Upper lobe of left lung (tissue), 6 donors: Measurements from ENCODE around the gene BCL2L14. TPM values are rescaled to one million over a fixed set of nuclear protein-coding genes. Genes with fewer than 3 reads are reported as not detected.

ENCODE experiments used
- ATAC-seq, 2 donors: fragments of 200-7000 bp; cut with Tn5 transposase; one replicate each; pipeline ENCODE4 v1.9.1; 2022; ENCODE audit warnings: mild to moderate bottlenecking in 2 of 2, moderate library complexity in 2 of 2; ENCODE audit not compliant: low FRiP score in 2 of 2
- DNase-seq, 2 donors: peaks; one replicate each; pipeline ENCODE4 v3.0.0-alpha.2; 2019 to 2020
- H3K27ac ChIP-seq, 4 donors: fragments of 200-600 bp; sonication (generic); one replicate each; pipeline ENCODE4 v1.5.1; 2016 to 2019
- H3K27me3 ChIP-seq, 4 donors: fragments of 200-600 bp; sonication (generic); one replicate each; pipeline ENCODE4 v1.5.1; 2017 to 2019
- H3K36me3 ChIP-seq, 4 donors: fragments of 200-600 bp; sonication (generic); one replicate each; pipeline ENCODE4 v1.5.1; 2016 to 2019
- H3K4me1 ChIP-seq, 4 donors: fragments of 200-600 bp; sonication (generic); one replicate each; pipeline ENCODE4 v1.5.1; 2018 to 2019
- H3K4me3 ChIP-seq, 4 donors: fragments of 200-600 bp; sonication (generic); one replicate each; pipeline ENCODE4 v1.5.1; 2017 to 2019; ENCODE audit warnings: mild to moderate bottlenecking in 2 of 4, moderate library complexity in 1 of 4
- H3K9me3 ChIP-seq, 4 donors: fragments of 200-600 bp; sonication (generic); one replicate each; pipeline ENCODE4 v1.5.1; 2018 to 2019
- EP300 ChIP-seq, 4 donors: sonication (generic); formaldehyde crosslinking; IDR thresholded peaks; one replicate each; pipeline ENCODE4 v1.5.1; 2017; ENCODE audit warnings: antibody characterized with exemption in 4 of 4, control low read depth in 2 of 4
- POLR2A ChIP-seq, 4 donors: fragments of 450-650 bp; IDR thresholded peaks; one replicate each; pipeline ENCODE4 v1.5.1; 2016 to 2017; ENCODE audit warnings: antibody characterized with exemption in 4 of 4, mild to moderate bottlenecking in 2 of 4
- POLR2AphosphoS5 ChIP-seq, 2 donors: sonication (generic); formaldehyde crosslinking; IDR thresholded peaks; one replicate each; pipeline ENCODE4 v1.5.1; 2017; ENCODE audit warnings: antibody characterized with exemption in 2 of 2
- WGBS, 2 donors: methylation state at CpG; one replicate each; pipeline ENCODE4 v1.1.5; 2017 to 2018; 5-methylcytosine and 5-hydroxymethylcytosine counted together
- total RNA-seq, 6 donors: library from RNA; depleted of rRNA in 4 of 6; stranded (reverse); fragments of >200 nt in 4 of 6; gene quantifications; one replicate each; pipeline versions ENCODE4 v1.1.0 to v1.2.1, GENCODE V29; 2016 to 2021
- TF ChIP-seq, protein P1 (sequence below), 6 experiments: fragments of 450-650 bp in 4 of 6; fragments of 200-600 bp in 2 of 6; sonication (generic) in 2 of 6; IDR thresholded peaks; one replicate each; pipeline ENCODE4 v1.5.1; 2016 to 2019; ENCODE audit warnings: antibody characterized with exemption in 6 of 6
- donor health status: DM: no; HTN: no; CAD: no; lungs with moderate emphysema.
- donor health status: DM: no; HTN: yes; CAD: no; lungs with severe emphysema.

Gene BCL2L14
- total RNA-seq, 6 donors from 2014 or later = 0.57 to 4.6 (median 1.8) TPM; not detected in 1

DNA sequence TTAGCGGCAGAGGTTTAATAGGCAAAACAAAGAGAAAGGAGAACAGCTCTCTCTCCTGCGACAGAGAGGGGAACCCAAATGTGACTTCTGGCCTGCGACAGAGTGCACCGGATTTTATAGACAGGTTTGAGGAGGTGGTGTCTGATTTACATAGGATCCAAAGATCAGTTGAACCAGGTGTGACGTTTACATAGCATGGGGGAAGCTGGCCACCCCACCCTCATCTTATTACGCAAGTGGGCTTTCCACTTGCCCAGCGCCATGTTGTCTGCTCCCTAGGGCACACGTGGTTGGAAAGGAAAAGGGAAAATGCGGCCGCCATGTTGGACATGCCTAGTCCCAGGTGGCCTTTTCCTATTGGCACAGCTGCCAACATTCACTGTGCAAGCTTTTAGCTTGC, 17.4 kb downstream of the BCL2L14 start:
- no peak for TF ChIP-seq POLR2AphosphoS5 (IDR thresholded peaks at IDR 0.05)
- TF ChIP-seq POLR2A (IDR thresholded peaks at IDR 0.05) = no peak
- no peak for TF ChIP-seq EP300 (IDR thresholded peaks at IDR 0.05)
- TF ChIP-seq, protein P1, sequence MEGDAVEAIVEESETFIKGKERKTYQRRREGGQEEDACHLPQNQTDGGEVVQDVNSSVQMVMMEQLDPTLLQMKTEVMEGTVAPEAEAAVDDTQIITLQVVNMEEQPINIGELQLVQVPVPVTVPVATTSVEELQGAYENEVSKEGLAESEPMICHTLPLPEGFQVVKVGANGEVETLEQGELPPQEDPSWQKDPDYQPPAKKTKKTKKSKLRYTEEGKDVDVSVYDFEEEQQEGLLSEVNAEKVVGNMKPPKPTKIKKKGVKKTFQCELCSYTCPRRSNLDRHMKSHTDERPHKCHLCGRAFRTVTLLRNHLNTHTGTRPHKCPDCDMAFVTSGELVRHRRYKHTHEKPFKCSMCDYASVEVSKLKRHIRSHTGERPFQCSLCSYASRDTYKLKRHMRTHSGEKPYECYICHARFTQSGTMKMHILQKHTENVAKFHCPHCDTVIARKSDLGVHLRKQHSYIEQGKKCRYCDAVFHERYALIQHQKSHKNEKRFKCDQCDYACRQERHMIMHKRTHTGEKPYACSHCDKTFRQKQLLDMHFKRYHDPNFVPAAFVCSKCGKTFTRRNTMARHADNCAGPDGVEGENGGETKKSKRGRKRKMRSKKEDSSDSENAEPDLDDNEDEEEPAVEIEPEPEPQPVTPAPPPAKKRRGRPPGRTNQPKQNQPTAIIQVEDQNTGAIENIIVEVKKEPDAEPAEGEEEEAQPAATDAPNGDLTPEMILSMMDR (IDR thresholded peaks at IDR 0.05) = no peak
- no peak for ATAC-seq

DNA sequence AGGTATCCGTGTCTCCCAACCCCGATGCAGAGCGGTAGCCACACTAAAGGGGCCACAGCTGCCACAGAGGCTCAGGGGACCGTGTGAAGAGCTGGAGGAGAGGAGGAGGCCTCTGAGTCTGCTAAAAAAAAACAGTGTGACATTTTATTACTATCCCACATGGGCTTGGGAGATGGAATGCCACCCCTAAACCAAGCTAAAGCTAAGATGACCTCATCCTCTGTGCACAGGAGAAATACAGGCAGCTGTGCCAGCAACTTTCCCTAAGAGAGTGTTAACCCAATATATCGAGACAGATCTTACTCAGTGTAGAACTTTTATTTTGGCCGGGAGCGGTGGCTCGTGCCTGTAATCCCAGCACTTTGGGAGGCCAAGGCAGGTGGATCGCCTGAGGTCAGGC, 18.0 kb downstream of the BCL2L14 start:
- Histone ChIP-seq H3K4me1 (peaks cover 0 to 18% (median 12%) of the 10 kb centered on the region in 4 donors), H3K9me3 (no peaks in the 10 kb centered on the region), H3K27ac (no peak overlapping the region), H3K27me3 (no peaks in the 10 kb centered on the region), H3K36me3 (no peaks in the 10 kb centered on the region), H3K4me3 (no peak overlapping the region)
- TF ChIP-seq EP300 (IDR thresholded peaks at IDR 0.05) = no peak
- TF ChIP-seq, protein P1 (IDR thresholded peaks at IDR 0.05) = no peak
- no peak for TF ChIP-seq POLR2A (IDR thresholded peaks at IDR 0.05)
- no peak for TF ChIP-seq POLR2AphosphoS5 (IDR thresholded peaks at IDR 0.05)
- ATAC-seq (no peak), DNase-seq (no peak)
- WGBS, 2 donors = 83 to 86% methylated on average over 9 of the region's 9 CpGs

More for the DNA sequence above, 17.4 kb downstream of the BCL2L14 start:
- Histone ChIP-seq H3K27ac (no peak overlapping the region), H3K27me3 (no peaks in the 10 kb centered on the region), H3K36me3 (no peaks in the 10 kb centered on the region), H3K4me1 (peaks cover 0 to 16% (median 10%) of the 10 kb centered on the region in 4 donors), H3K4me3 (no peak overlapping the region), H3K9me3 (no peaks in the 10 kb centered on the region)
- DNase-seq = no peak
- WGBS, 2 donors = 87 to 93% methylated on average over 10 of the region's 10 CpGs

DNA sequence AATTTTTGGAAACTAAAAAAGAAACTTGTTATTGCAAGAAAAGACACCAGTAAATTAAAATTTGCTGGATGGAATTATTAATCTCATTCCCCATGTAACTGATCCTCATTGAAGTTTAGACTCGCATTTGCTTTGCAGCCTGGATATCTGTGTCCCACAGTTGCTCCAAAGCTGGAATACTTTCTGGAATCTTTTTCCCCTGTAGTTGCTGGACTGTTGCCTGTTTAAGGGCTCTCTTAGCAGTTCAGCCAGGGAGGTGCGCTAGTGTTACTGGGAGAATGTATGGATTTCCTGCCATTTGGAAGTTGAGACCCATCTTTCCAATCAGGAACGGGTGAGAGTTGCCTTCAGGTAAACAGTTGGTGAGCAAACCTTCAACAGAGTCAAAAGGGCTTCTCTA, 20.3 kb downstream of the BCL2L14 start:
- no peaks in the 10 kb centered on the region for H3K27me3 ChIP-seq
- H3K9me3 ChIP-seq = no peaks in the 10 kb centered on the region
- ATAC-seq = no peak
- no peak for DNase-seq
- H3K36me3 ChIP-seq = no peaks in the 10 kb centered on the region
- H3K4me3 ChIP-seq = no peak overlapping the region
- TF ChIP-seq, protein P1 (IDR thresholded peaks at IDR 0.05) = no peak
- TF ChIP-seq POLR2A (IDR thresholded peaks at IDR 0.05) = no peak
- no peak for TF ChIP-seq EP300 (IDR thresholded peaks at IDR 0.05)
- no peak for TF ChIP-seq POLR2AphosphoS5 (IDR thresholded peaks at IDR 0.05)
- H3K27ac ChIP-seq = no peak overlapping the region
- 90 to 92% methylated on average over 3 of the region's 3 CpGs for WGBS, 2 donors
- H3K4me1 ChIP-seq = peaks cover 13 to 38% (median 20%) of the 10 kb centered on the region in 4 donors

DNA sequence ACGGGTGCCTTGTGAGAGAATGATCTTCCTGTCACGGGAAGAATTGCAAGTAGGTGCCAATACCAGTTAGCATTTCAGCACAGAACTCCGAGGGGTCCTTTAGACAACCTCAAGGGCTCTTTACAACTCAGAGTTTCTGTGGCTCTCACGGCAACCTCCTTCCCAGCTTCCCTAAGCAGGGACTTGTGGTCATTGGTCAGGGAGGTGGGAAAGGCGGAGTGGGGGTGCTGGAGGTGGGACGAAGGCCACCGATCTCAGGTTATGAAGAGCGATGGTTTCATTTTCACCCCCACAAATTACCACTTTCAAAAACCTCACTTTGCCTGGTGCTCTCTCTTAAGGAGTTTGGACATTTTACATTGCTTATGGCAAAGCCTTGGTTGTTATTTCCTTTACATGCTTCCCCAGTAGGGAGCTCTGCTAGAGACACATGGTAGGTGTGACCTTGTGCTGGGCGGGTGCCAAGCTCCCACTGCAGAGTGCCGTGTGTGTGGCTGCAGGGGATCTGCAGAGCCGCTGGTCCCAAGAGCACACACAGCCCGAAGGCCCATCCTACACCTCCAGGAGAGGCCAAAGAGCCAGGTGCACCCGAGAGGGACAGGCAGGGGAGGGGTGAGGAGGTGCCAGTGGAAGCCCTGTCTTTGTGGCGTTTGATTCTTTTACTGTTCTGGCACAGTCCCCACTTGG, 21.4 kb downstream of the BCL2L14 start:
- Histone ChIP-seq H3K27me3 (no peaks in the 10 kb centered on the region), H3K27ac (peak overlapping the region in 1 of 4 donors; percentile 80), H3K4me1 (peaks cover 13 to 38% (median 20%) of the 10 kb centered on the region in 4 donors), H3K36me3 (no peaks in the 10 kb centered on the region), H3K4me3 (no peak overlapping the region), H3K9me3 (no peaks in the 10 kb centered on the region)
- DNase-seq (no peak), ATAC-seq (peak; percentile 25 to 72)
- WGBS, 2 donors = 53 to 74% methylated on average over 13 to 14 of the region's 14 CpGs
- TF ChIP-seq, protein P1 (IDR thresholded peaks at IDR 0.05) = no peak
- TF ChIP-seq POLR2AphosphoS5 (IDR thresholded peaks at IDR 0.05) = no peak
- no peak for TF ChIP-seq POLR2A (IDR thresholded peaks at IDR 0.05)
- TF ChIP-seq EP300 (IDR thresholded peaks at IDR 0.05) = no peak

DNA sequence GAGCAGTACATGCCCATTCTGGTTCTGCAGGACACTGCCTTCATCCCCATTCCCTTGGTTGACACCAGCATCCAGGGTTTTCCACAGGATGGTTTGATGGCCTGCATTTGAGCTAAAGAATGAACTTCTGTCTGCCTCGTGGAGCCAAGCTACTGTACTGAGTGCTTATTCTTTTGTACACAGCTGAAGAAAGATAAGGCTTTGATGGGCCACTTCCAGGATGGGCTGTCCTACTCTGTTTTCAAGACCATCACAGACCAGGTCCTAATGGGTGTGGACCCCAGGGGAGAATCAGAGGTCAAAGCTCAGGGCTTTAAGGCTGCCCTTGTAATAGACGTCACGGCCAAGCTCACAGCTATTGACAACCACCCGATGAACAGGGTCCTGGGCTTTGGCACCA, 23.7 kb downstream of the BCL2L14 start:
- no peak for ATAC-seq
- Histone ChIP-seq H3K36me3 (no peaks in the 10 kb centered on the region), H3K27ac (peak overlapping the region; percentile 17 to 80 (median 48)), H3K27me3 (no peaks in the 10 kb centered on the region), H3K4me1 (peaks cover 13 to 38% (median 25%) of the 10 kb centered on the region in 4 donors), H3K9me3 (no peaks in the 10 kb centered on the region), H3K4me3 (no peak overlapping the region)
- 34 to 72% methylated on average over 4 of the region's 4 CpGs for WGBS, 2 donors
- no peak for DNase-seq
- TF ChIP-seq, protein P1 (IDR thresholded peaks at IDR 0.05) = no peak
- TF ChIP-seq POLR2AphosphoS5 (IDR thresholded peaks at IDR 0.05) (no peak), POLR2A (IDR thresholded peaks at IDR 0.05) (no peak), EP300 (IDR thresholded peaks at IDR 0.05) (no peak)
